BLaER1 (cell line): ENCODE results near the gene IFRD2.
A peak's percentile ranks its signal among the peaks of the same experiment; 100 is the strongest.

Experiments
- H3K27ac ChIP-seq: shearing (Covaris generic); formaldehyde crosslinking; 2 replicates; pipeline ENCODE4 v1.8.1; 2022
- H3K27me3 ChIP-seq: shearing (Covaris generic); formaldehyde crosslinking; 2 replicates; pipeline ENCODE4 v1.8.1; 2022
- H3K36me3 ChIP-seq: shearing (Covaris generic); formaldehyde crosslinking; 2 replicates; pipeline ENCODE4 v1.8.1; 2022
- H3K4me1 ChIP-seq: shearing (Covaris generic); formaldehyde crosslinking; 2 replicates; pipeline ENCODE4 v1.8.1; 2022
- H3K4me2 ChIP-seq: shearing (Covaris generic); formaldehyde crosslinking; 2 replicates; pipeline ENCODE4 v1.8.1; 2022
- H3K4me3 ChIP-seq: shearing (Covaris generic); formaldehyde crosslinking; 2 replicates; pipeline ENCODE4 v1.8.1; 2022
- H3K9ac ChIP-seq: shearing (Covaris generic); formaldehyde crosslinking; 2 replicates; pipeline ENCODE4 v1.8.1; 2022
- H3K9me3 ChIP-seq: shearing (Covaris generic); formaldehyde crosslinking; 2 replicates; pipeline ENCODE4 v1.8.1; 2022
- H4K20me1 ChIP-seq: shearing (Covaris generic); formaldehyde crosslinking; 2 replicates; pipeline ENCODE4 v1.8.1; 2022
- Cebpa-rat ChIP-seq: shearing (Covaris generic); IDR thresholded peaks from 2 replicates; pipeline ENCODE4 v1.8.1; 2022

Gene IFRD2

DNA sequence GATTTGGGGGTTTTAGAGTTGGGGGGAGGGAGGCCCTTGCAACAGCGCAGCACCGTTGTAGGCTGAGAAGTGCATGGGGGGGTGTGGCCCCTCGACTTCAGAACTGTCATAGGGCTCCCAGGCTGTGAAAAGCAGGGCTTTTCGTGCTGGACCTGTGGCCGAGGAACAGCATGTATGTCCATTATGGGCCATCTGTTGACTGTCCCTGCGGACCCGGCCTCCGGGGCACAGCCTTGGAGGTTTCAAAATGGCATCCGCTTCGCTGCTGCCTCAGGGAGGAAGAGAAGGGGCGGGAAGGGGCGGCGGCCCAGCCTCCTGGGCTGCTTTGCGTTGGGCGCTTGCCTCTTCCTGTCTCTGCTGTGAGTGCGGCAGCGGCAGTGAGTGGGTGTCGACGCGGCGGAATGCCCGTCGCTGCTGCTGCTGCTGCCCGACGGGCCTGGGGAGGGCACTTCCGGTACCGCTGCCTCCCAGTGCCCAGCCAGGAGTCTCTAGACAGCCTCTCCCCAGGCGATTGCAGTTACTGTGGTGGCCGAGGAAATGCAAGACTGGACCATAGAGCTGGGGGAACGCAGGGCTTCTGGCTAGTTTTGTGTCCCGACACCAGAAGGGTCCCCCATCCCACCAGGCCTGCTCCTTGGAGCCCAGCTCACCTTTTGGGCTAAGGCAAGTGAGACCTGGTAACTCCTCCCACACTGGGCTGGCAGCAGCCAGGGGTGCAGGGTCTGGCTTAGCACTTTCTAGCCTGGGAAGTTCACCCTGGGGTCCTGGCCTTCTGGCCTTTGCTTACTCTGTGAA is 54.3 kb downstream of the IFRD2 start:
- Histone ChIP-seq H3K27ac (peak overlapping the region; percentile 92), H4K20me1 (peaks cover 69% of the 10 kb centered on the region), H3K27me3 (no peaks in the 10 kb centered on the region), H3K4me1 (peaks cover 66% of the 10 kb centered on the region), H3K36me3 (peaks cover 25% of the 10 kb centered on the region), H3K4me2 (peak overlapping the region; percentile 93), H3K9me3 (no peaks in the 10 kb centered on the region), H3K4me3 (peak overlapping the region; percentile 100), H3K9ac (peak overlapping the region; percentile 97)
- no peak for TF ChIP-seq Cebpa-rat
